ENCODE data around the gene CFAP126.
"Not testable (repeated sequence)": the region's sequence is repeated elsewhere in the genome, so short reads cannot be mapped to it uniquely, and the experiment has no call there.

CFAP126 gene, protein sequence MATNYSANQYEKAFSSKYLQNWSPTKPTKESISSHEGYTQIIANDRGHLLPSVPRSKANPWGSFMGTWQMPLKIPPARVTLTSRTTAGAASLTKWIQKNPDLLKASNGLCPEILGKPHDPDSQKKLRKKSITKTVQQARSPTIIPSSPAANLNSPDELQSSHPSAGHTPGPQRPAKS

DNA sequence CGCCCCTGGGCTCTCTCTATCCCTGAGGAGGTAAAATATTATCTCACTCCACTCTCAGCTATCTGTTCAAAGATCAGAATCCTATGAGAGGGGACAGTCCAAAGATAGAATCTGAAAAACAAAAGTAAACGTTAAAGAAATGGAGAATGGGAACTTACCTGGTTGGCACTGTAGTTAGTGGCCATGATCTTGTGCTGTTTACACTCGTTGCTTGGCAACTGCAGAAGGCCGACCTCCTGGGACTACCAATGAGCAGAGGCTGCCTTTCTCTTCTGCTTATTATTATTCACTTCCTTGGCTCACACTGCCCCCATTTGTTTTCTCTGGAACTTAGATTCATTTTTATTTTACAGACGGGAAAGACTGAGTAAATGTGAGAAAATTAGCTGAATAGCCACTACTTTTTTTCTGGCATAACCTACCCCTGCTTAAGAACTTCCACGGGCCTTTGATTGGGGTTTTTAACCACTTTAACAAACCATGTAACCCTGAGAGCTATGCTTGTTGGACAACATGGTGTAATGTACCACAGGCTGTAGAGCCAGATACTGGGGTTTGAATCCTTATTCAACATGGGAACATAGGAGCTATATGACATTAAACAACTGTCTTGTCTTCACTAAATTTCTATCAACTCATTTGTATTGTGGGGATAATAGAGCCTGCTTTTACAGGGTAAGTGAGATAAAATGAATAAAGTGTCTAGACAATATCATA lies at the start of gene CFAP126:
CFAP126 (minus strand) TSS at position 193 of the 717 bp plus-strand sequence; CDS start at position 185, 8 bp downstream.
- peak; percentile 55 for DNase-seq

DNA sequence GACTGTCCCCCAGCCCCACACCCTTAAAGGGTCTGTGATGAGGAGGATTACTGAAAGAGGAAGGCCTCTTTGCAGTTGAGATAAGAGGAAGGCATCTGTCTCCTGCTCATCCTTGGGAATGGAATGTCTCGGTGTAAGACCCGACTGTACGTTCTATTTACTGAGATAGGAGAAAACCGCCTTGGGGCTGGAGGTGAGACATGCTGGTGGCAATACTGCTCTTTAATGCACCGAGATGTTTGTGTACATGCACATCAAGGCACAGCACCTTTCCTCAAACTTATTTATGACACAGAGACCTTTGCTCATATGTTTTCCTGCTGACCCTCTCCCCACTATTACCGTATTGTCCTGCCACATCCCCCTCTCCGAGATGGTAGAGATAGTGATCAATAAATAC lies 45.4 kb upstream of the CFAP126 start:
- DNase-seq, result not testable (repeated sequence)

DNA sequence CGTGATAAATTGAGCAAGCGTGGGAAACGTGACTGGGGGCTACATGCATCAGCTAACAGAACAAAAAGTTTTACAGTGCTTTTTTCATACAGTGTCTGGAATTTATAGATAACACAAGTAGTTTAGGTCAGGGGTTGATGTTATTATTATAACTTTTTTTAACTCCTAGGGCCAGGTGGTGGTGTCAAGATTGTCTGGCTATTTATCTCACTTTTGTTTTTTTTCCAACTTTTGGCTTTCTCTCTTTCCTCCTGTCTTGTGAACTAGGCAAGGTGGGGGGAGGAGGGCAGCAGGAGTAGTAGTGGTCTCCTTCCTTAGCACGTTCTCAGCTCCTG lies 42.9 kb upstream of the CFAP126 start:
- not testable (repeated sequence) for DNase-seq

DNA sequence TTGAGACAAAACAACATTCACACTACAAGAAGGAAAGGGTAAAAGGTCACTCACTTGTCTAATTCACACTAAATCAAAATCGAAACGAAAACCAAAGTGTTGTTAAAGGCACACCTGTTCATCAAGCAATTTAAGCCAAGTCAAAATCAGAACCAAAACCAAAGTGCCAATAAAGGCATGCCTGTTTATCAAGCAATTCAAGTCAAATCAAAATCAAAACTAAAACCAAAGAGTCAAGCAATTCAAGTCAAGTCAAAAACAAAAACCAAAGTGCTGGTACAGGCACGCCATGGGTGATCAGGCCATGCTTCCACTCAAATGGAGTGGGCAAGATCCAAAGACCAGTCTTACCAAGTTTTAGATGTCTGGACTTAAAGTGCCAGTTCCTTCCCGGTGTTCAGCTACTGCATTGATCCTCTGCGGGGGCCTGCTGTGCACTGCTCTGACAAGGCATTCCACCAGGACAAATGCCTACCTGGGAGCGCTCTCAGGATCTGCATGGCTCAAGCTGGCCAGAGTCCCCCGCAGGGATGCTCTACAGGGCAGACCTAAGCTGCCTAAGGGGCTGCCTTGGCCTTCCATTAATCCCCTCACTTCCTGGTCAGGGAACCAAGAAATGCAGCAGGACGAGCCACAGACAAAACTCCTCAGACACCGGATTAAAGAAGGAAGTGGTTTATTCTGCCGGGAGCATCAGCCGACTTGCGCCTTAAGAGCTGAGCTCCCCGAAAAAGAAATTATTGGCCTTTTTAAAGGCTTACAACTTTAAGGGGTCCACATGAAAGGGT lies 42.4 kb upstream of the CFAP126 start:
- DNase-seq, result not testable (repeated sequence)

DNA sequence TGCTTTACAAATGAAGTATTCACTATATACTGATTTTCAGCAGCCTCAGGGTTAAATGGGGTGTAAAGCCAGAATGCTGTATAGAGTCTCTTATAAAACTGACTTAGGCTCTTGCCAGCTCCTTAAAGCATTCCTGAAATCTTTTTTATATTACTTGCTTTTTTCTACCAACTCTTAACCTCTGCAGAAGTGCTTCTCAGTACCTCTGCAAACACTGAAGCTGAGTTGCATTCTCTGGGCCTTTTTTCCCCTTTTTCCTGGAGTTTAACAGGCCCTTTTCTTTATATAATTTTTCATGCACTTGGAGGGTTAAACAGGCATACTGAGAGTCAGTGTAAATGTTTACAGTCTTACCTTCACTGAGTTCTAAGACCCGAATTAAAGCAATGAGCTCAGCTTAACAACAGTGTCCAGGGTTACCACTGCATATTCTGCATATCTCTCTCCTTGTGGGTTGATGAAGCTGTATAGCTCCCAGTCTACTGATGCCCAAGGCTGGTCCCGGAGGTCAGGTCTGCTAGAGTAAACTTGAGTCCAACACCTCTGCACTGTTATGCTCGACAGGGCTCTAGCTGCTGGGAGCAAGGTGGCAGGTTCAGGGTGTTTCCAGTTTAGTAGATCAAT lies 40.9 kb upstream of the CFAP126 start:
- DNase-seq, result no peak

DNA sequence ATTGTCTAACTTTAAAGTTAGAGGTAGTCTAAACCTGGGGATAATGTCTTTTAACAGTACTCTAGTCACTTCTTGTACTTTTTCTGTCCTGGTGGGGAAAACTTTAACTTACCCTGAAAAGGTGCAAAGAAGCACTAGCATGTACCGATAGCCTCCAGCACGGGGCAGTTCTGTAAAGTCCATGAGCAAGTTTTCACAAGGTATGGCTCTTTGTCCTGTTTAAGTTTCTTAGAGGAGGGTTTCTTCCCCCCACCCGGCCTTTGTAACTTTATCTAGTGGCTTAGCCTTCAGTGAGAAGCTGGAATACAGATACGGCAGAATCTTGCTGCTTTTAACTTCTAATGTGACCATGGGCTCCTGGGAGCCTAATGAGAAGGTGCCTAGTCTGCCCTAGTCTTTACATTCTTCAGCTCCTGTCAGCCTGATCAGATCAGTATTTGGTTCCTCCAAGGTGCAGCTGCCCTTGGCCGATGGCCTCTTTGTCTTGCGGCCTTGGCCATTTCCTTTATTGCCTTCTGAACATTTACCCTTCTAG lies 39.8 kb upstream of the CFAP126 start:
- DNase-seq, result no peak

DNA sequence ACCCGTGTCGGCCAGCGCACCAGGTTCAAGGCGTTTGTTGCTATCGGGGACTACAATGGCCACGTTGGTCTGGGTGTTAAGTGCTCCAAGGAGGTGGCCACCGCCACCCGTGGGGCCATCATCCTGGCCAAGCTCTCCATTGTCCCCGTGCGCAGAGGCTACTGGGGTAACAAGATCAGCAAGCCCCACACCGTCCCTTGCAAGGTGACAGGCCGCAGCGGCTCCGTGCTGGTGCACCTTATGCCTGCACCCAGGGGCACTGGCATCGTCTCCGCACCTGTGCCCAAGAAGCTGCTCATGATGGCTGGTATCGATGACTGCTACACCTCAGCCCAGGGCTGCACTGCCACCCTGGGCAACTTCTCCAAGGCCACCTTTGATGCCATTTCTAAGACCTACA lies 38.9 kb upstream of the CFAP126 start:
- not testable (repeated sequence) for DNase-seq

DNA sequence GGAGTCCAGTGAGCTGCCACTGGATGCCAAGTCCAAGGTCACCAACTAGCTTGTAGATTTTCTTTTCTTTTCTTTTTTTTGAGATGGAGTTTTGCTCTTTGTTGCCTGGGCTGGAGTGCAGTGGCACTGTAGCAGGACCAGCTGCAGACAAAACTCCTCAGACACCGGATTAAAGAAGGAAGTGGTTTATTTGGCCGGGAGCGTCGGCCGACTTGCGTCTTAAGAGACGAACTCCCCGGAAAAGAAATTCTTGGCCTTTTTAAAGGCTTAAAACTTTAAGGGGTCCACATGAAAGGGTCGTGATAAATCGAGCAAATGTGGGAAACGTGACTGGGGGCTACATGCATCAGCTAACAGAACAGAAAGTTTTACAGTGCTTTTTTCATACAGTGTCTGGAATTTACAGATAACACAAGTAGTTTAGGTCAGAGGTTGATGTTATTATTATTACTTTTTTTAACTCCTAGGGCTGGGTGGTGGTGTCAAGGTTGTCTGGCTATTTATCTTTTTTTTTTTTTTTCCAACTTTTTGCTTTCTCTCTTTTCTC lies 36.4 kb upstream of the CFAP126 start:
- no peak for DNase-seq

DNA sequence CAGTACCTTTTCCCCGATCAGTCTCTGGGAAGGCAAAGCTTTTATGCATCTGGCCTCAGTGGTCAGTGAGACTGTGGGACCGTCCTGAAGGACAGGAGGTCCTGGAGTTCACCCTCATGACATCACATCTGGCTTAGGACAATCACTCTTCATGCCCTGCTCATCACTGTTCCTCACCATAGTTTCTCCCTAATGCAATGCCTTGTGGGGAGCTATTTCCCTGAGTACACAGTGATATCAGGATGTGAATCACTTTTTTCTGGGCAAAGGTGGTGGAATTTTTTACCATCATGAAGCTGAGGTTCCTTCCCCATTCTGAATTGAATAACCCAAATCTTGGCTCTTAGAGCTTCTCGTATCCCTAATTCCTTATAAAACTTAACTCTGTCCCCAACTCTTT lies 34.8 kb upstream of the CFAP126 start:
- no peak for DNase-seq

DNA sequence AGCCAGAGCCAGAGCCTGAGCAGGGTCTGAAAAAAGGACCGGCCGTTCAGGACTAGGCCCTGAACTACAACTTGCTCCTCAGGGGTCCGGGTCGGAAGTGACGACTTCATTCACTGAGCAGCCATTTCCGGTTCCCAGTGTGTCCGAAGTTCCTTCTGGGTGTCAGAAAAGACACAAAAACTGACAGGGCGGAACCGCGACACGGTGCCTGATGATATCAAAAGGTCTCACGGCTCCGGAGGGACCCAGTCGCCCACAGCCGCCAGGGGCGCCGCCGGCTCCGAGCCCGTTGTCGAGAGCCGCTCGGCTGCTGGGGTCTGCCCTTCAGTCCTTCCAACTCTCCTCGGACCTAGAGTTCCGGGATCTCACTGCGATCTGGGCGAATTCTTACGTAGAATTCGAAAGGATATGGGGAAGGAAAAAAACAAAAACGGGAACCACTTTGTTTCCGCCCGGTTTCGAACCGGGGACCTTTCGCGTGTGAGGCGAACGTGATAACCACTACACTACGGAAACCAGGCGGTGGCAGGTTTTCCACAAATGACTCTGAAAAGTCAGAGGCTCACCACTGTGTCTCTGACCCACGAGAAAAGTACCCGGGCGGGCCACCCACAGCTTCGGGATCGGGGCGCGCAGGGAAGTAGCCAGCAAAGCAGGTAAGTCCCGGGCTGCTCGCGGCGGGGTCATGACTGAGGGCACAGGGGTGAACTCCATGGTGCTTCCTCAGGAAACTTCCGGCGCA lies 31.8 kb upstream of the CFAP126 start:
- peak; percentile 94 for DNase-seq

DNA sequence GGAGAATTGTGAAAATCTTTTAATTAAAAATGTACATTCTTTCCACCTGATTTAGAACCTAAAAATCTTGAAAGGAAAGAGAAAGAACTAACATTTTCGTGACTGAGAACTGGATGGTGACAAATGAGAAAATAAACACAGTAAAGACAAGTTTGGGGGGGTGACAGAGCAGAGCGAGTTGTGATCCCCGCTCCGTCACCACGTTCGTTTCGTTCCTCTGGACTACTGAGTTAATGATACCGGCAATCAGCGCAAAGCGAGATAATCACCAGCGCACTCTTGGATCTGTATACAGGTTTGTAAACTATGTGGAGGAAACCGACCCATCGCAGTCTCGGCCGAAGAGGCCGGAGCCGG lies 31.2 kb upstream of the CFAP126 start:
- DNase-seq, result no peak

DNA sequence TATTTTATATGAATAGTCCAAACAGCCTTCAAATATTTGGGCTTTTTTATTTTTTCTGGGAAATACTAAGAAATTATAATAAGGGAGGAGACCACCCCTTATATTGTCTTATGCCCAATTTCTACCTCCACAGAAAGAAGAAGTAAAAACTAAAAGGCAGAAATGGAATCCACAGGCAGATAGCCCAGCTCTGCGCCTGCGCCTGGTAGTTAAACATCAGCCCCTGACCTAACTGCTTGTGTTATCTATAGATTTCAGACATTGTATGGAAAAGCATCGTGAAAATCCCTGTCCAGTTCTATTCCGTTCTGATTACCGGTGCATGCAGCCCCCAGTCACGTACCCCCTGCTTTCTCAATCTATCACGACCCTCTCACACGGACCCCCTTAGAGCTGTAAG lies 29.4 kb upstream of the CFAP126 start:
- not testable (repeated sequence) for DNase-seq

DNA sequence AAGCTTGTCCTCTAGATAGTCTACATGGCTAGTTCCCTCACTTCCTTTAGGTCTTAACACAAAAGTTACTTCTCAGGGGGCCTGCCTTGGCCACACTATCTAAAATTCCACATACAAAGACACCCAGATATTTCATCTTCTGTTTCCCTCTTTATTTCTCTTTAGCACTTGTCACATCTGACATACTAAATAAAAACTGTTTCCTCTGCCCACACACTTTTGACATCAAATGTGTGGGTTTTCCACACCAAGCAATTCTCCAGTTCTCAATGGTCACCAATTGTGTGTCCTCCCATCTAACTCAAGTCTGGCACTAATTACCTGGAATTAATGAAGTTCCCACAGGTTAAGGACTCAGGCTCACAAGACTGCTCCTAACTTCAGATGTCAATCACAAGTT lies 25.5 kb upstream of the CFAP126 start:
- no peak for DNase-seq

DNA sequence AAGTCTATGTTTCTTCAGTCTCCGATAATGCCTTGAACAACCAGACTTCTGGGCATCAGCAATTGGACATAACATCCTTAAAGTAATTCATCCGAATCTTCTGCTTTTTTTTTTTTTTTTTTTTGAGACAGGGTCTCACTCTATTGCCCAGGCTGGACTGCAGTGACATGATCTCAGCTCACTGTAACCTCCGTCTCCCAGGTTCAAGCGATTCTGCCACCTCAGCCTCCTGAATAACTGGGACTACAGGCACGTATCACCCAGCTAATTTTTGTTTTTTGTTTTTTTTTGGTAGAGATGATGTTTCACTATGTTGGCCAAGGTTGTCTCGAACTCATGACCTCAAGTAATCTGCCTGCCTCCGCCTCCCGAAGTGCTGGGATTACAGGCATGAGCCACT lies 23.9 kb upstream of the CFAP126 start:
- DNase-seq, result no peak

DNA sequence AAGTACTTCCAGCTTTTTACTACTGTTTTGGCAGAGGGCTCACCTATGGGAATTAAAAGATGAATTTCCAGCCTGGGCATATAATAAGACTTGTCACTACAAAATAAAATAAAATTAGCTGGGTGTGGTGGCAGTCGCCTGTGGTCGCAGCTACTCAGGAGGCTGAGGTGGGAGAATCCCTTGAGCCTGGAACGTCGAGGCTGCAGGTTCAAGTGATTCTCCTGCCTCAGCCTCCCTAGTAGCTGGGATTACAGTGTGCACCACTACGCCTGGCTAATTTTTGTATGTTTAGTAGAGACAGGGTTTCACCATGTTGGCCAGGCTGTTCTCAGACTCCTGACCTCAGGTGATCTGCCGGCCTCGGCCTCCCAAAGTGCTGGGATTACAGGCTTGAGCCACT lies 23.5 kb upstream of the CFAP126 start:
- DNase-seq, result not testable (repeated sequence)

DNA sequence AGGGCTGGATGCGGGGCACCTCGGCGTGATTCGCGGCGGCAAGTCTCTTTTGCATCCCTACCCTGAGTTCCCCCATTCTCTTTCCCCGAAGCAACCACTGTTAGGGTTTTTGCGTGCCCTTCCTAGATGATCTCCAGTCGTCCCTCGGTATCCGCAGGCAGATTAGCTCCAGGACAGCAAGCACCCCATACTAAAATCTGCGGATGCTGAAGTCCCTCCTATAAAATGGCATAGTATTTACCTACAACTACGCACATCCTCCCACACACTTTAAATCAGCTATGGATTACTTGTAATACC lies 22.8 kb upstream of the CFAP126 start:
- no peak for DNase-seq

DNA sequence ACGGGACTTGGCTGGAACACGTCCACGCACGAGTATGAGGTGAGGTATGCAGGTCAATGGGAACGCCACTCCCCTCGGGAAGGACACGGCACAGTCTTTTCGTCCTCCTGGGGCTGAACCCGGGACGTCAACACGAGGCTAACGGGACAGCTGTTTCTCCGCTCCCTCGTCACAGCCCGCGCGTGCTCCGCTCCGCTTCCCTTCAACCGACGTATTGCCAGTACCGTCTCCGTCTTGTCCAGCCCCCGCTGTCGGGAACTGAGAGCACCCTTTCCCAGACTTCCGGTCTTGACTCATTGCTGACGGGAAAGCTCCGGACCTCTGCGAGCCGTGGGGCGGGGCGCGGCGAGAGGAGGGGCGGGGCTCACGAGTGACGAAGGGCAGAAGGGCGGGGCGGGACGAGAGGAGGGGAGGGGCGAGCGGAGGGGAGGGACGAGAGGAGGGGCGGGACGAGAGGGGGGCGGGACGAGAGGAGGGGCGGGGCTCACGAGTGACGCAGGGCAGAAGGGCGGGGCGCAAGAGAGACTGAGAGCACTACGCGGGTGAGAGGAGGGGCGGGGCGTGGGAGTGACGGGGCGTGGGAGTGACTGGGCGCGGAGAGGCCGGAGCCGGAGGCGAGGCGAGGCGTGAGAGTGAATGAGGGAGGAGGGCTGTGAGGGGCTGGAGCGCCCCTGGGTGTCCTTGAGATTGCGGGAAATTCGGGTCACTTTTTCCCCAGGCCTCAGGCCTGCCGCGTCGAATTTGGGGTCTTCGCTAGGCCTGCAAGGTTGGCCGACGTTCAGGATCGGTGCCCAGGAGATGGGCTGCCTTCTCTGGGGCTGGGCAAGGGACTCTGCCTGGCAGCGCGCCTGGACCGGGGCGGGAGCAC lies 22.2 kb upstream of the CFAP126 start:
- peak; percentile 98 for DNase-seq

DNA sequence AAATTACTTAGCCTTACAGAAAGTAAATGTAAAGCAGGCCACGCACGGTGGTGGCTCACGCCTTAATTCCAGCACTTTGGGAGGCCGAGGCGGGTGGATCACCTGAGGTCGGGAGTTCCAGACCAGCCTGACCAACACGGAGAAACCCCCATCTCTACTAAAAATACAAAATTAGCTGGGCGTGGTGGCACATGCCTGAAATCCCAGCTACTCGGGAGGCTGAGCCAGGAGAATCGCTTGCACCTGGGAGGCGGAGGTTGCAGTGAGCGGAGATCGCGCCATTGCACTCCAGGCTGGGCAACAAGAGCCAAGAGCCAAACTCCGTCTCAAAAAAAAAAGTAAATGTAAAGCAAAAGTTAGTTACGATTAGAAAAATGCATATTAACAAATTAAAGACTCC lies 21.5 kb upstream of the CFAP126 start:
- DNase-seq, result not testable (repeated sequence)

DNA sequence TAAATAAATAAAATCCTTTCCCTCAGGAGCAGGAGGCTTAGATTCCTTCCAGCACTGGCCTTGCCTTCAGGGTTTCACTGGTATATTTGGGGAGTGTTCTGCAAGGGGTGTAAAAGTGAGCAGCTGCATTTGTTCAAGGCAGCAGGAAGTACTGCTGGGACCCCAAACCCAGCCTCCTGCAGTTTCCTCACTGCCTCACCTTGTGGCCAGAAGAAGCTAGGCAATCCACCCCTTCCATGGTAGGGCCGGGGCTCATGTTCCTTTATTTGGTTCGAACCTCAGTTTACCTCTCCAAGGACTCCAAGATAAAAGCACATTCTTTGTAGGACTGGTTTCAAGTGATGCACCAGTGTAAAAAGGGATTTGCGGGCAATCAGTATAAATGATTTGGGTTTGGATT lies 21.0 kb upstream of the CFAP126 start:
- DNase-seq, result no peak

DNA sequence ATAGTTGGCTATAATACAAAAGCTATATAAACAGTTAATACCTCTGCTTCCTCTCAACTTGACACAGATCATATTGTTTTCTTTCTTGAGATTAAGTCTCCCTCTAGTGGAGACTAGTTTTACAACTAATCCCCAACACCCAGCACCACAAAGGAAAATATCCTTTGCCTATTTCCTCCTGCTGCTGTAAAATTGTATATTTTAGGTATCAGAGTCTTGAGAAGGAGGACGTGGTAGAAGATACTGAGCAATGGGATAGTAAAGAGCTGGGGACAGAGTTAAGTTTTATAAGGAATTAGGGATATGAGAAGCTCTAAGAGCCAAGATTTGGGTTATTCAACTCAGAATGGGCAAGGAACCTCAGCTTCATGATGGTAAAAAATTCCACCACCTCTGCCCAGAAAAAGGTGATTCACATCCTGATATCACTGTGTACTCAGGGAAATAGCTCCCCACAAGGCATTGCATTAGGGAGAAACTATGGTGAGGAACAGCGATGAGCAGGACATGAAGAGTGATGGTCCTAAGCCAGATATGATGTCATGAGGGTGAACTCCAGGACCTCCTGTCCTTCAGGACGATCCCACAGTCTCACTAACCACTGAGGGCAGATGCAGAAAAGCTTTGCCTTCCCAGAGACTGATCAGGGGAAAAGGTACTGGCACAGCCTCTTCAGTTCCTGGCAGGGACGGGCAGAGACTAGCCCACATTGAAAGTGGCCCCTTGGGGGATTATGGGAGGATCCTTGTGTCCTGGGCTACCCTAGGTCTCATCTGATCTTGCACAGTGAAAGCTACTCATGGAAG lies 14.7 kb upstream of the CFAP126 start:
- DNase-seq, result peak; percentile 65

DNA sequence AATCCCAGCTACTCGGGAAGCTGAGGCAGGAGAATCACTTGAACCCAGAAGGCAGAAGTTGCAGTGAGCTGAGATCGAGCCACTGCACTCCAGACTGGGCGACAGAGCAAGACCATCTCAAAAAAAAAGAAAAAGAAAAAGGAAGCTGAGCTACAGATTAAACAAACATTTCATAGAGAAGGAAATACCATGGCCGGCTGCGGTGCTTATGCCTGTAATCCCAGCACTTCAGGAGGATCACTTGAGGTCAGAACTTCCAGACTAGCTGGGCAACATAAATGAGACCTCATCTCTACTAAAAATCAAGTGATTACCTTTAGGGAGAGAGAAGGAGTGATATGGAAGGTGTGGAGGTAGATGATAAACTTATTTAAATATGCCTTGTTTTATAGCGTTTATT lies 14.0 kb upstream of the CFAP126 start:
- no peak for DNase-seq

Measured in EL (cell line).